Measurements from ENCODE around the gene DLGAP3. TPM values are rescaled to one million over a fixed set of nuclear protein-coding genes. Genes with fewer than 3 reads are reported as not detected.

Gene DLGAP3
- total and polyA plus RNA-seq, 4 donors, result 0.05 to 0.19 (median 0.08) TPM

- H3K4me3 ChIP-seq (ENCODE audit: low read depth in 1 of 3, low read length in 3 of 3), result no peak overlapping the region
- WGBS, result 19% methylated on average over 19 of the region's 19 CpGs
- peaks cover 0 to 4% (median 2%) of the 10 kb centered on the region in 4 donors for H3K9me3 ChIP-seq (ENCODE audit: control insufficient read depth in 4 of 4, low read length in 3 of 4)
- no peak overlapping the region for H3K9ac ChIP-seq (ENCODE audit: low read depth in 1 of 2, low read length in 2 of 2)
- DNase-seq (ENCODE audit: low spot score), result no peak
- TF ChIP-seq RAD21 (IDR thresholded peaks at IDR 0.05) (peak in 1 of 2 donors; percentile 48), FOXA1 (IDR thresholded peaks at IDR 0.05) (no peak), JUND (IDR thresholded peaks at IDR 0.05) (no peak), ATF3 (IDR thresholded peaks at IDR 0.05) (no peak), EGR1 (IDR thresholded peaks at IDR 0.05; ENCODE audit: low read depth in 2 of 2) (no peak), CTCF (IDR thresholded peaks at IDR 0.05; ENCODE audit: low read depth, low read length, missing input control) (peak; percentile 3), MAX (IDR thresholded peaks at IDR 0.05) (no peak)
- peaks cover 0 to 8% (median 4%) of the 10 kb centered on the region in 4 donors for H3K4me1 ChIP-seq (ENCODE audit: control insufficient read depth in 4 of 4, insufficient read depth in 4 of 4, low read length in 3 of 4)
- H3K36me3 ChIP-seq (ENCODE audit: control insufficient read depth in 4 of 4, insufficient read depth in 3 of 4, low read depth in 1 of 4, low read length in 3 of 4), result no peaks in the 10 kb centered on the region
- no peak overlapping the region for H3K27ac ChIP-seq (ENCODE audit: low read depth in 1 of 2, low read length in 2 of 2)
- peaks cover 6 to 14% (median 6%) of the 10 kb centered on the region in 4 donors for H3K27me3 ChIP-seq (ENCODE audit: control insufficient read depth in 4 of 4, insufficient read depth in 4 of 4, low read length in 3 of 4)
Observed at GRCh38 chr1:34884961-34885360, 44.5 kb downstream of the DLGAP3 start.

GRCh38 chr1:34884536-34884935, 44.9 kb downstream of the DLGAP3 start:
- H3K9ac ChIP-seq (ENCODE audit: low read depth in 1 of 2, low read length in 2 of 2), result no peak overlapping the region
- TF ChIP-seq GABPA (IDR thresholded peaks at IDR 0.05 in 1 of 2, conservative IDR thresholded peaks at IDR 0.05 in 1 of 2), result no peak
- no peak for TF ChIP-seq REST (IDR thresholded peaks at IDR 0.05)
- TF ChIP-seq TAF1 (conservative IDR thresholded peaks at IDR 0.05), result no peak
- TF ChIP-seq ZBTB33 (IDR thresholded peaks at IDR 0.05), result no peak
- H3K4me1 ChIP-seq (ENCODE audit: control insufficient read depth in 4 of 4, insufficient read depth in 4 of 4, low read length in 3 of 4), result peaks cover 0 to 8% (median 4%) of the 10 kb centered on the region in 4 donors
- no peaks in the 10 kb centered on the region for H3K36me3 ChIP-seq (ENCODE audit: control insufficient read depth in 4 of 4, insufficient read depth in 3 of 4, low read depth in 1 of 4, low read length in 3 of 4)
- WGBS, result 55% methylated on average over 3 of the region's 3 CpGs
- peaks cover 6 to 14% (median 6%) of the 10 kb centered on the region in 4 donors for H3K27me3 ChIP-seq (ENCODE audit: control insufficient read depth in 4 of 4, insufficient read depth in 4 of 4, low read length in 3 of 4)
- no peak overlapping the region for H3K4me3 ChIP-seq (ENCODE audit: low read depth in 1 of 3, low read length in 3 of 3)
- no peak for DNase-seq (ENCODE audit: low spot score)
- H3K27ac ChIP-seq (ENCODE audit: low read depth in 1 of 2, low read length in 2 of 2), result no peak overlapping the region
- peaks cover 0 to 4% (median 2%) of the 10 kb centered on the region in 4 donors for H3K9me3 ChIP-seq (ENCODE audit: control insufficient read depth in 4 of 4, low read length in 3 of 4)

Measured in liver (tissue), 9 donors.